Ascending aorta (tissue), 2 donors: ENCODE measurements around the gene LGR4. TPM values are rescaled to one million over a fixed set of nuclear protein-coding genes. Genes with fewer than 3 reads are reported as not detected.
"Not testable (repeated sequence)": the region's sequence is repeated elsewhere in the genome, so short reads cannot be mapped to it uniquely, and the experiment has no call there.

Source experiments
- DNase-seq, 2 donors: peaks; one replicate each; pipeline ENCODE4 v3.0.0-alpha.2; 2019; ENCODE audit warnings: low spot score in 2 of 2
- H3K27ac ChIP-seq, 2 donors: fragments of 200-600 bp; sonication (generic); one replicate each; pipeline ENCODE4 v1.5.1; 2016 to 2017; ENCODE audit warnings: mild to moderate bottlenecking in 1 of 2
- H3K27me3 ChIP-seq: fragments of 200-600 bp; sonication (generic); one replicate; pipeline ENCODE4 v1.5.1; 2017
- H3K36me3 ChIP-seq, 2 donors: fragments of 200-600 bp; sonication (generic); one replicate each; pipeline ENCODE4 v1.5.1; 2016
- H3K4me1 ChIP-seq, 2 donors: fragments of 200-600 bp; sonication (generic); one replicate each; pipeline ENCODE4 v1.5.1; 2016 to 2017; ENCODE audit warnings: mild to moderate bottlenecking in 1 of 2
- H3K4me3 ChIP-seq, 2 donors: fragments of 200-600 bp; sonication (generic); one replicate each; pipeline ENCODE4 v1.5.1; 2016 to 2017; ENCODE audit warnings: mild to moderate bottlenecking in 1 of 2
- H3K9me3 ChIP-seq, 2 donors: fragments of 200-600 bp; sonication (generic); one replicate each; pipeline ENCODE4 v1.5.1; 2016
- intact Hi-C: fragments of 100-400 bp; cut with DNase I; formaldehyde crosslinking; loops from one replicate; pipeline ENCODE4 v1.15.1; 2023
- total RNA-seq: library from RNA; depleted of rRNA; stranded (reverse); fragments of >200 nt; gene quantifications from one replicate; pipeline ENCODE4 v1.1.0, GENCODE V29; 2016
- TF ChIP-seq, protein P1 (sequence below), 3 experiments: fragments of 200-600 bp in 2 of 3; fragments of 450-650 bp in 1 of 3; sonication (generic) in 2 of 3; IDR thresholded peaks; one replicate each; pipeline ENCODE4 v1.5.1; 2016 to 2019; ENCODE audit warnings: antibody characterized with exemption in 3 of 3, mild to moderate bottlenecking in 1 of 3, moderate library complexity in 1 of 3

LGR4 gene
- total RNA-seq = 46.8 TPM

DNA sequence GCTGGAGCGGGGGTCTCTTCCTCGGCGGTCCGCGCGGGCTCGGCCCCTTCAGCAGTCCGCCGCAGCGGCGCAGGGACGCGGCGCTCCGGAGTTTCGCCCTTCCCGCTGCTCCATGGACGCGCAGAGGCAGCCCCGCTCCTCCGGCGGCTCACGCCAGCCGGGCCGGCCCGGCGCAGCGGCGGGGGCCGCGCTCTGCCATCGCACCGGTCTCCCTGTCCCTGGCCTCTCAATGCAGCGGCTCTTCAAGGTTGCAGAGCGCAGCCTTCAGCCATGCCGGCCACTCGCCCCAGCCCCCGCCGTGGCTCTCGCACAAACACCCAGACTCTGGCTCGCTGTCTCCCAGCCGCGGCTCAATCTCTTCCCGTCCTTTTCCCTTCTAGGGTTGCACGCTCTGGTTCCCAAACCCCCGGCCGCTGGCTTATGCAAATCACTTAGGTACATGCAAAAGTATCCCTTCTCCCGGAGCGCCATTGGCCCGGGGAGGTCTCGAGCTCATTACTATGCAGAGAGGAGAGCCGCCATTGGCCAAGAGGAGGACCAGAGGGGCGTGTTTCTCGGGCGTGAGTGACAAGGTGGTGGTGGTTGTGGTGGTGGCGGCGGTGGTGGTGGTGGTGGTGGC is at the start of gene LGR4:
Gene LGR4, minus strand, starts transcription at position 393 of the 619 bp plus-strand sequence. CDS start 488 bp downstream, outside the sequence.
- H3K4me1 ChIP-seq = peaks cover 0 to 14% of the 10 kb centered on the region in 2 donors
- intact Hi-C loops = loop anchor here (2.0 to 10.0 kb wide), 5 partner anchors 34 to 628 kb away; partner anchors contain the start of genes CCDC34 and LIN7C
- TF ChIP-seq, protein P1, sequence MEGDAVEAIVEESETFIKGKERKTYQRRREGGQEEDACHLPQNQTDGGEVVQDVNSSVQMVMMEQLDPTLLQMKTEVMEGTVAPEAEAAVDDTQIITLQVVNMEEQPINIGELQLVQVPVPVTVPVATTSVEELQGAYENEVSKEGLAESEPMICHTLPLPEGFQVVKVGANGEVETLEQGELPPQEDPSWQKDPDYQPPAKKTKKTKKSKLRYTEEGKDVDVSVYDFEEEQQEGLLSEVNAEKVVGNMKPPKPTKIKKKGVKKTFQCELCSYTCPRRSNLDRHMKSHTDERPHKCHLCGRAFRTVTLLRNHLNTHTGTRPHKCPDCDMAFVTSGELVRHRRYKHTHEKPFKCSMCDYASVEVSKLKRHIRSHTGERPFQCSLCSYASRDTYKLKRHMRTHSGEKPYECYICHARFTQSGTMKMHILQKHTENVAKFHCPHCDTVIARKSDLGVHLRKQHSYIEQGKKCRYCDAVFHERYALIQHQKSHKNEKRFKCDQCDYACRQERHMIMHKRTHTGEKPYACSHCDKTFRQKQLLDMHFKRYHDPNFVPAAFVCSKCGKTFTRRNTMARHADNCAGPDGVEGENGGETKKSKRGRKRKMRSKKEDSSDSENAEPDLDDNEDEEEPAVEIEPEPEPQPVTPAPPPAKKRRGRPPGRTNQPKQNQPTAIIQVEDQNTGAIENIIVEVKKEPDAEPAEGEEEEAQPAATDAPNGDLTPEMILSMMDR (IDR thresholded peaks at IDR 0.05) = no peak

DNA sequence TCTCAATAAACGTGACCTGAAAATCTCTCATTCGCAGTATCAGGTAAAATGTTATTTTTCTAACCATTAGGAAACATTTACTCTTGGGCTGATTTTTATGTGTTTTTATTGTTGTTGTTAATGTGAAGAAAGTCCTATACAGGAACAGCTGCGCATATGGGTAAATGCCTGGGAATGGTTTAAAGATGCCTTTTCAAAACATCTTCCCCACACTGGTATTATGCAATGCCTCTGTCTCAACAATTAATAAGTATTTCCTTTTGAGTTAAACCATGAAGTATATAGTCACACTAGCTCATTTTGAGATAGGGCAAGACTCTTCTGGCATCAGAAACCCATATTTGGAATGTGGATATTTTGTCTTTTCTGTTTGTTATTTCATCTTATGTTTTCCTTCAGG is 47.6 kb upstream of the LGR4 start:
- TF ChIP-seq, protein P1 (IDR thresholded peaks at IDR 0.05) = no peak
- no peaks in the 10 kb centered on the region for H3K27me3 ChIP-seq
- H3K4me1 ChIP-seq = no peaks in the 10 kb centered on the region
- no peaks in the 10 kb centered on the region for H3K36me3 ChIP-seq
- intact Hi-C loops = no loop called here
- no peak overlapping the region for H3K4me3 ChIP-seq
- H3K9me3 ChIP-seq = peaks cover 0 to 6% of the 10 kb centered on the region in 2 donors
- no peak for DNase-seq
- no peak overlapping the region for H3K27ac ChIP-seq

More for the DNA sequence above, at the start of gene LGR4:
- Histone ChIP-seq H3K27ac (peak within 1 kb of the TSS; percentile 70 to 92), H3K9me3 (no peaks in the 10 kb centered on the region), H3K4me3 (peak within 1 kb of the TSS; percentile 98 to 99), H3K27me3 (no peaks in the 10 kb centered on the region), H3K36me3 (no peaks in the 10 kb centered on the region)
- DNase-seq = peak; percentile 82 to 97

DNA sequence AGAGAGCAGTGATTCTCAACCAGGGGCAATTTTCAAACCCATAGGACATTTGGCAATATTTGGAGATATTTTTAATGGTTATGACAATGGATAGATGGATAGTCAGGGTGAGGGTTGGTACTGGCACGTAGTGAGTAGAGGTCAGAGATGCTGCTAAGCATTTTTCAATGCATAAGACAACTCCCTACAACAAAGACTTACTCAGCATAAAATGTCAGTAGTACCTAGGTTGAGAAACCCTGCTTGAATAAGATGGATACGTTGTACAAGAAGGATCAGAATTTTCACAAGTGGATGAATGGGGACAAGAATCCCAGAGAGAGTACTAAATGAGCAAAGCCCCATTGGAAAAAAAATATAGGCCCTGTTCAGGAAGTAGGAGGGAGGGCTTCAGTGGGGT is 45.9 kb upstream of the LGR4 start:
- H3K27me3 ChIP-seq = no peaks in the 10 kb centered on the region
- no peak overlapping the region for H3K4me3 ChIP-seq
- H3K27ac ChIP-seq = no peak overlapping the region
- TF ChIP-seq, protein P1 (IDR thresholded peaks at IDR 0.05) = no peak
- DNase-seq = no peak
- intact Hi-C loops = no loop called here
- H3K36me3 ChIP-seq = no peaks in the 10 kb centered on the region
- peaks cover 0 to 7% of the 10 kb centered on the region in 2 donors for H3K9me3 ChIP-seq
- peaks cover 0 to 6% of the 10 kb centered on the region in 2 donors for H3K4me1 ChIP-seq

- DNase-seq, H3K27me3 ChIP-seq, H3K27ac ChIP-seq, H3K4me1 ChIP-seq, H3K9me3 ChIP-seq, H3K36me3 ChIP-seq, H3K4me3 ChIP-seq, intact Hi-C loops: not testable (repeated sequence)
Observed at GRCh38 chr11:27517490-27517889, 44.9 kb upstream of the LGR4 start.

GRCh38 chr11:27514558-27514957 is 42.0 kb upstream of the LGR4 start:
- DNase-seq = peak in 1 of 2 donors; percentile 82
- TF ChIP-seq, protein P1 (IDR thresholded peaks at IDR 0.05) = no peak
- intact Hi-C loops = no loop called here
- peak overlapping the region; percentile 50 to 68 for H3K27ac ChIP-seq
- H3K27me3 ChIP-seq = no peaks in the 10 kb centered on the region
- no peaks in the 10 kb centered on the region for H3K36me3 ChIP-seq
- H3K4me1 ChIP-seq = peaks cover 0 to 6% of the 10 kb centered on the region in 2 donors
- H3K4me3 ChIP-seq = peak overlapping the region in 1 of 2 donors; percentile 6
- H3K9me3 ChIP-seq = peaks cover 0 to 7% of the 10 kb centered on the region in 2 donors

DNA sequence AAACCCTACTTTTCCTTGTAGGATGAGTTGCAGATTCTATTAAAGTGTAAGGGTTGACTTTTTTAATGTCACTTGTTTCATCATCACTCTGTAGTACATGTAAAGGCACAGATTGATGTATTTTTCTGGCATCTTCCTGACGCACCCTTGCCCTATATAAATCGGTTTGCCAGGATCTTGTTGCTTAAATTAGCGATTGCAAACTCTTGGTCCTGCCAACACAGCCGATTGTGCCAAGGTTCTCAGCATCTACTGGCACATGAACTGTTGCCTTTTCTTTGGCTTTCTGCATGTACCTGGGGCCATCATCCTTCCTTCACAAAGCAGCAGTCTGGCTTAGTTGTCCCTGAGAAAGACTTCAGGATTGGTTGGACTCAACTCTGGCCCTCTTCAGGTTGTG is 41.5 kb upstream of the LGR4 start:
- peaks cover 0 to 6% of the 10 kb centered on the region in 2 donors for H3K4me1 ChIP-seq
- H3K4me3 ChIP-seq = peak overlapping the region in 1 of 2 donors; percentile 1
- TF ChIP-seq, protein P1 (IDR thresholded peaks at IDR 0.05) = no peak
- H3K27me3 ChIP-seq = no peaks in the 10 kb centered on the region
- peak overlapping the region; percentile 50 to 68 for H3K27ac ChIP-seq
- H3K36me3 ChIP-seq = no peaks in the 10 kb centered on the region
- intact Hi-C loops = no loop called here
- no peak for DNase-seq
- H3K9me3 ChIP-seq = peaks cover 0 to 7% of the 10 kb centered on the region in 2 donors
